GM12873 (cell line): ENCODE measurements around the gene GARNL3.

Experiments
- CTCF ChIP-seq: IDR thresholded peaks from 2 replicates; pipeline ENCODE4 v1.5.1; 2012; ENCODE audit warnings: low read depth, mild to moderate bottlenecking, moderate library complexity, low read length, control low read depth; ENCODE audit not compliant: insufficient read depth; ENCODE audit errors: missing control alignments

Gene GARNL3

GRCh38 chr9:127290561-127291065 lies 26.0 kb downstream of the GARNL3 start:
- no peak for TF ChIP-seq CTCF

- no peak for TF ChIP-seq CTCF
Observed at GRCh38 chr9:127291246-127291778, 26.7 kb downstream of the GARNL3 start.

- no peak for TF ChIP-seq CTCF
Observed at GRCh38 chr9:127292415-127292814, 27.8 kb downstream of the GARNL3 start.

- TF ChIP-seq CTCF, result no peak
Observed at GRCh38 chr9:127293328-127293727, 28.8 kb downstream of the GARNL3 start.

- TF ChIP-seq CTCF, result no peak
Observed at GRCh38 chr9:127293767-127294166, 29.2 kb downstream of the GARNL3 start.

- no peak for TF ChIP-seq CTCF
Observed at GRCh38 chr9:127295005-127295404, 30.4 kb downstream of the GARNL3 start.

- TF ChIP-seq CTCF, result no peak
Observed at GRCh38 chr9:127300886-127301447, 36.4 kb downstream of the GARNL3 start.
